HEK293T (cell line): ENCODE results near the gene PAF1.

Experiments
- BHLHE40 ChIP-seq: fragments of 450-650 bp; IDR thresholded peaks from 2 replicates; pipeline ENCODE4 v1.6.1; 2016; ENCODE audit warnings: mild to moderate bottlenecking, moderate library complexity, borderline replicate concordance
- HDGF ChIP-seq: fragments of 450-650 bp; IDR thresholded peaks from 2 replicates; pipeline ENCODE4 v1.6.1; 2017; ENCODE audit warnings: antibody characterized with exemption, borderline replicate concordance
- NFRKB ChIP-seq: fragments of 450-650 bp; IDR thresholded peaks from 2 replicates; pipeline ENCODE4 v1.6.1; 2016; ENCODE audit warnings: mild to moderate bottlenecking, moderate library complexity
- PKNOX1 ChIP-seq: fragments of 450-650 bp; IDR thresholded peaks from 2 replicates; pipeline ENCODE4 v1.6.1; 2016
- SUZ12 ChIP-seq: fragments of 450-650 bp; IDR thresholded peaks from 2 replicates; pipeline ENCODE4 v1.6.1; 2016; ENCODE audit warnings: mild to moderate bottlenecking
- ZNF384 ChIP-seq: fragments of 450-650 bp; IDR thresholded peaks from 2 replicates; pipeline ENCODE4 v1.6.1; 2016

GRCh38 chr19:39342647-39343305 is 48.1 kb downstream of the PAF1 start:
- TF ChIP-seq PKNOX1 (no peak), HDGF (no peak), BHLHE40 (no peak), NFRKB (no peak), SUZ12 (no peak), ZNF384 (no peak)
